ENCODE measurements around the gene CACNG3.

CACNG3 gene

DNA sequence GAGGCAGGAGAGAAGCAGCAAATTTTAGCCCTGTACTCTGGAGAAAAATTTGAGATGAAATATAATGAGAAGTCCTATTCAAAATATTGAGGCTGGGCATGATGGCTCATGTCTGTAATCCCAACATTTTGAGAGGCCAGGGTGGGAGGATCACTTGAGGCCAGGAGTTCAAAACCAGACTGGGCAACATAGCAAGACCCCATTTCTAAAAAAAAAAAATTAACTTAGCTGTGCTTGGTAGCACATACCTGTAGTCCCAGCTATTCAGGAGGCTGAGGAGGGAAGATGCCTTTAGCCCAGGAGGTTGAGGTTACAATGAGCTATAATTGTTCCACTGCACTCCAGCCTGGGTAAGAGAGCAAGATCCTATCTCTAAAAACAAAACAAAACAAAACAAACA is 103.4 kb downstream of the CACNG3 start:
- H3K9ac ChIP-seq (ENCODE audit: insufficient read length, low read depth): no peak overlapping the region
- no peaks in the 10 kb centered on the region for H3K4me1 ChIP-seq (ENCODE audit: insufficient read depth, insufficient read length)
- H3K9me3 ChIP-seq (ENCODE audit: insufficient read depth, low read length): peaks cover 7% of the 10 kb centered on the region; the same call in 1 of the 2 replicates
- no peaks in the 10 kb centered on the region for H3K27me3 ChIP-seq (ENCODE audit: insufficient read depth, insufficient read length)
- no peak overlapping the region for H3K4me3 ChIP-seq (ENCODE audit: insufficient read length, low read depth)
- H3K36me3 ChIP-seq (ENCODE audit: insufficient read depth, insufficient read length, low read length): no peaks in the 10 kb centered on the region
- DNase-seq (ENCODE audit: low read depth, low spot score): no peak
- TF ChIP-seq ZNF274 (IDR thresholded peaks at IDR 0.05; ENCODE audit: low read depth, low read length) (no peak), SUZ12 (IDR thresholded peaks at IDR 0.05; ENCODE audit: extremely low read depth, insufficient read depth, insufficient read length) (no peak), YY1 (IDR thresholded peaks at IDR 0.05; ENCODE audit: insufficient read depth, insufficient read length) (no peak)

DNA sequence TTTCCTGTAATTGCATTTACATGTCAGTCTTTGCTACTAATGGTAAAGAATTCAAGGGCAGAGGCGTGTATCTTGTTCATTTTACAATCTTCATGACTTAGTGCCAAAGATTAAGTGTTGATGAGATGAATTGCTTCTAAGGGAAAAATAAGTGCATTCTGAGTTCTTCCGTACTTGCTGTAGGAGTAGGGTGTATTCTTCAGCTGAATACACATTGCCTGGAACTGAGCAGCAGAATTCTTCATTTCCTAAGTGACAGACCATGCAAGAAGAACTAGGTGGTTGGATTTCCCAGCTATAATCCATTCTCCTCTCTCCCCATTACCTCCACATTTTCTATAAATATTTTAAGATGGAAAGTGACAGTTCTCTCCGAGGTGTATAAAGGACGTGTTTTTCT is 104.8 kb downstream of the CACNG3 start:
- no peak overlapping the region for H3K4me3 ChIP-seq (ENCODE audit: insufficient read length, low read depth)
- no peaks in the 10 kb centered on the region for H3K36me3 ChIP-seq (ENCODE audit: insufficient read depth, insufficient read length, low read length)
- no peak for TF ChIP-seq ZNF274 (IDR thresholded peaks at IDR 0.05; ENCODE audit: low read depth, low read length)
- TF ChIP-seq SUZ12 (IDR thresholded peaks at IDR 0.05; ENCODE audit: extremely low read depth, insufficient read depth, insufficient read length): no peak
- no peak for TF ChIP-seq YY1 (IDR thresholded peaks at IDR 0.05; ENCODE audit: insufficient read depth, insufficient read length)
- no peak overlapping the region for H3K9ac ChIP-seq (ENCODE audit: insufficient read length, low read depth)
- H3K9me3 ChIP-seq (ENCODE audit: insufficient read depth, low read length): peaks cover 7% of the 10 kb centered on the region; the same call in 1 of the 2 replicates
- no peaks in the 10 kb centered on the region for H3K27me3 ChIP-seq (ENCODE audit: insufficient read depth, insufficient read length)
- no peaks in the 10 kb centered on the region for H3K4me1 ChIP-seq (ENCODE audit: insufficient read depth, insufficient read length)
- no peak for DNase-seq (ENCODE audit: low read depth, low spot score)

- DNase-seq (ENCODE audit: low read depth, low spot score): no peak
- Histone ChIP-seq H3K4me1 (ENCODE audit: insufficient read depth, insufficient read length) (no peaks in the 10 kb centered on the region), H3K4me3 (ENCODE audit: insufficient read length, low read depth) (no peak overlapping the region), H3K9me3 (ENCODE audit: insufficient read depth, low read length) (no peaks in the 10 kb centered on the region), H3K27me3 (ENCODE audit: insufficient read depth, insufficient read length) (no peaks in the 10 kb centered on the region), H3K36me3 (ENCODE audit: insufficient read depth, insufficient read length, low read length) (no peaks in the 10 kb centered on the region), H3K9ac (ENCODE audit: insufficient read length, low read depth) (no peak overlapping the region)
- TF ChIP-seq ZNF274 (IDR thresholded peaks at IDR 0.05; ENCODE audit: low read depth, low read length) (no peak), YY1 (IDR thresholded peaks at IDR 0.05; ENCODE audit: insufficient read depth, insufficient read length) (no peak), SUZ12 (IDR thresholded peaks at IDR 0.05; ENCODE audit: extremely low read depth, insufficient read depth, insufficient read length) (no peak)
Measured at GRCh38 chr16:24364596-24364995, 108.5 kb downstream of the CACNG3 start.

DNA sequence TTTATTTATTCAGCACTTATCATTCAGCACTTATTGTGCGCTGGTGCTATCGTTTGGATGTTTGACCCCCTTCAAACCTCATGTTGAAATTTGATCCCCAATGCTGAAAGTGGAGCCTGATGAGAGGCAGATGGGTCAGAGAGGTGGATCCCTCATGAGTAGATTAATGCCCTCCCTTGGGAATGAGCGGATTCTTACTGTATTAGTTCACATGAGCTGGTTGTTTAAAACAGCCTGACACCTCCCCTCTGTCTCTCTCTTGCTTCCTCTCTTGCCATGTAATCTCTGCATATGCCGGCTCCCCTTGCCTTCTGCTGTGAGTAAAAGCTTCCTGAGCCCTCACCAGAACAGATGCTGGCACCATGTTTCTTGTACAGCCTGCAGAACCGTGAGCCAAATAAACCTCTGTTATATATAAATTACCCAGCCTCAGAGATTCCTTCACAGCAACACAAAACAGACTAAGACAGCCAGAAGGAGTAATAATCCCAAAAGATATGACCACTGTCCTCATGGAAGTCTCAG is 111.1 kb downstream of the CACNG3 start:
- no peak overlapping the region for H3K4me3 ChIP-seq (ENCODE audit: insufficient read length, low read depth)
- H3K9me3 ChIP-seq (ENCODE audit: insufficient read depth, low read length): peaks cover 10% of the 10 kb centered on the region; the same call in 1 of the 2 replicates
- H3K9ac ChIP-seq (ENCODE audit: insufficient read length, low read depth): no peak overlapping the region
- no peak for TF ChIP-seq ZNF274 (IDR thresholded peaks at IDR 0.05; ENCODE audit: low read depth, low read length)
- no peak for TF ChIP-seq SUZ12 (IDR thresholded peaks at IDR 0.05; ENCODE audit: extremely low read depth, insufficient read depth, insufficient read length)
- TF ChIP-seq YY1 (IDR thresholded peaks at IDR 0.05; ENCODE audit: insufficient read depth, insufficient read length): no peak
- no peak for DNase-seq (ENCODE audit: low read depth, low spot score)
- no peaks in the 10 kb centered on the region for H3K4me1 ChIP-seq (ENCODE audit: insufficient read depth, insufficient read length)
- H3K36me3 ChIP-seq (ENCODE audit: insufficient read depth, insufficient read length, low read length): no peaks in the 10 kb centered on the region
- no peaks in the 10 kb centered on the region for H3K27me3 ChIP-seq (ENCODE audit: insufficient read depth, insufficient read length)

DNA sequence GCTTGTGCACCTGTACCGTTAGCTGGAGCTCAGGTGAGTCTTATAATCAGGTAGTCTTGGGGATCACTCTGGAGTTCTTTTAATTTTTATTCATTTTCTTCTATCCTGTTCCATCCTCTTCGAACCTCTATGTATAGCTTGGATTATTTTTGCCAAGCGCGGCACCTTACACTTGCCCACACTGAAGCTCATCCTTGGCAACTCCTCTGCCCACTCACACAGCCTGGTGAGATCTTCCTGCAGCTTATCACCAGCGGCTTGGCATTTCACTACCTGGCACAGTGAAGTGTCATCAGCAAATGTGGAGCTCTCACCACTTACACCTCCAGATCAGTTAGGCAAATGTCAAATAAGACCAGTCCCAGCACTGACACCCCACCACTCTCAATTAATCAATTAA is 116.7 kb downstream of the CACNG3 start:
- no peaks in the 10 kb centered on the region for H3K36me3 ChIP-seq (ENCODE audit: insufficient read depth, insufficient read length, low read length)
- no peak overlapping the region for H3K9ac ChIP-seq (ENCODE audit: insufficient read length, low read depth)
- peaks cover 18% of the 10 kb centered on the region for H3K9me3 ChIP-seq (ENCODE audit: insufficient read depth, low read length)
- no peaks in the 10 kb centered on the region for H3K27me3 ChIP-seq (ENCODE audit: insufficient read depth, insufficient read length)
- H3K4me1 ChIP-seq (ENCODE audit: insufficient read depth, insufficient read length): no peaks in the 10 kb centered on the region
- no peak for TF ChIP-seq SUZ12 (IDR thresholded peaks at IDR 0.05; ENCODE audit: extremely low read depth, insufficient read depth, insufficient read length)
- no peak for TF ChIP-seq ZNF274 (IDR thresholded peaks at IDR 0.05; ENCODE audit: low read depth, low read length)
- no peak for TF ChIP-seq YY1 (IDR thresholded peaks at IDR 0.05; ENCODE audit: insufficient read depth, insufficient read length)
- DNase-seq (ENCODE audit: low read depth, low spot score): no peak
- H3K4me3 ChIP-seq (ENCODE audit: insufficient read length, low read depth): no peak overlapping the region

DNA sequence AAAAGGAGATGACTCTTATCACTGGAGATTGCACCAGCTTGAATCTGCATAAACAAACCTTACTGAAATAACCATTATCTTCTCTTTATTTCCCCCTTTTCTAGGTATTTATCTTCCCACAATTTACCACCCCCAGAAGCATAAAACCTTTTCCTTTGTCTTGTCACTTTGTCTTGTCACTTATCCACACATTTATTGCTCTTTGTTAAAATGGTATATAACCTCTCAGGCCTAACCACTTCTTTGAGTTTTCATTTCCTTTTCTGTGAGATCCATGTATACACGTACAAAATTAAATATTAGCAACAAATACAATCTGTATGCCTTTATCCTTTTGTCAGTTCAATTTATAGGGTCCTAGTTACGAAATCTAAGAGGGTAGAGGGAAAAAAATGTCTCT is 122.9 kb downstream of the CACNG3 start:
- H3K4me3 ChIP-seq (ENCODE audit: insufficient read length, low read depth): no peak overlapping the region
- TF ChIP-seq YY1 (IDR thresholded peaks at IDR 0.05; ENCODE audit: insufficient read depth, insufficient read length) (no peak), ZNF274 (IDR thresholded peaks at IDR 0.05; ENCODE audit: low read depth, low read length) (no peak), SUZ12 (IDR thresholded peaks at IDR 0.05; ENCODE audit: extremely low read depth, insufficient read depth, insufficient read length) (no peak)
- H3K9ac ChIP-seq (ENCODE audit: insufficient read length, low read depth): no peak overlapping the region
- no peak for DNase-seq (ENCODE audit: low read depth, low spot score)
- H3K27me3 ChIP-seq (ENCODE audit: insufficient read depth, insufficient read length): no peaks in the 10 kb centered on the region
- no peaks in the 10 kb centered on the region for H3K4me1 ChIP-seq (ENCODE audit: insufficient read depth, insufficient read length)
- no peaks in the 10 kb centered on the region for H3K36me3 ChIP-seq (ENCODE audit: insufficient read depth, insufficient read length, low read length)
- H3K9me3 ChIP-seq (ENCODE audit: insufficient read depth, low read length): peaks cover 57% of the 10 kb centered on the region

GRCh38 chr16:24381470-24382118 is 125.5 kb downstream of the CACNG3 start:
- DNase-seq (ENCODE audit: low read depth, low spot score): no peak
- no peak overlapping the region for H3K9ac ChIP-seq (ENCODE audit: insufficient read length, low read depth)

More at GRCh38 chr16:24381470-24382118, 125.5 kb downstream of the CACNG3 start:
- no peak overlapping the region for H3K4me3 ChIP-seq (ENCODE audit: insufficient read length, low read depth)
- H3K4me1 ChIP-seq (ENCODE audit: insufficient read depth, insufficient read length): peaks cover 4% of the 10 kb centered on the region
- TF ChIP-seq SUZ12 (IDR thresholded peaks at IDR 0.05; ENCODE audit: extremely low read depth, insufficient read depth, insufficient read length) (no peak), YY1 (IDR thresholded peaks at IDR 0.05; ENCODE audit: insufficient read depth, insufficient read length) (no peak), ZNF274 (IDR thresholded peaks at IDR 0.05; ENCODE audit: low read depth, low read length) (no peak)
- H3K36me3 ChIP-seq (ENCODE audit: insufficient read depth, insufficient read length, low read length): no peaks in the 10 kb centered on the region
- H3K27me3 ChIP-seq (ENCODE audit: insufficient read depth, insufficient read length): no peaks in the 10 kb centered on the region
- H3K9me3 ChIP-seq (ENCODE audit: insufficient read depth, low read length): peaks cover 57% of the 10 kb centered on the region
